Measurements from ENCODE around the gene BAX. TPM values are rescaled to one million over a fixed set of nuclear protein-coding genes. Genes with fewer than 3 reads are reported as not detected.

The BAX gene
- total RNA-seq, 1 donor from 2014 or later = 20.4 TPM

DNA sequence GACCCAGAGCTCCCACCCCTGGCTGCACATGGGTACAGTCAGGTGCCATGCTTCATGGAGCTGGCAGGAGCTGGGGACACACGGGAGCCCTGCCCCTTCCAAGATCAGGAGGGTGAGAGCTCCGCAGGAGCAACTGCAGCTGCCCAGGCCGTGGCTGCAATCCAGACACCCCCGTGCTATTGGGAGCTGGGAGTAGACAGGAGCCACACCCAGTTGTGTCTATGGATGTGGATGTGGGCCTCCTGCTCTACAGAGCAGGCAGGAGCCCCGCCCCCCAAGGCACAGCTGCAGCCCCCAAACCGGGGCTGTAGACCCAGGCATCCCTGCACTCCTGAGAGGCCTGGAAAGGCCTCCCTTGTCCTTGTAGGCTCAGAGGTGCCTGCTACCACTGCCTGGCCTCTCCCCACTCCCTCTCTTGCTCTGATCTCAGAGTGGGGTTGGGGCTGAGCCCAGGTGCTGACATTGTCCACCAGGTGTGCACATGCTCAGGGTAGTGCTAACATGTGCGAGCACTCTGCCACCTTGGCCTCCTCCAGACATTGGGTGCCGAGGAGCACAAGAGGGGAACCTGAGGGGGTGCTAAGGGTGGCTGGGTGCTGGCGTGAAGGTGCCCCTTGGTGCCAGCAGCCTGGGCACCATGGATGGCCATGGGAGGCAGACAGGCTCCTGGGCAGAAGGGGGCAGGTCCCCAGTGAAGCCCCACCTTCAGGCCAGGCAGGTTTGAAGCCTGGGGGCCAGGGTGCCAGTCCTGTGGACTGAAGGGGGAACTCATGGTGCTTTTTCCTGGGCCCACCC, 8.0 kb upstream of the BAX start:
- Histone ChIP-seq H3K27ac (ENCODE audit: low read depth, low read length) (no peak overlapping the region), H3K27me3 (ENCODE audit: control insufficient read depth in 3 of 3, insufficient read depth in 3 of 3, low read length in 3 of 3) (no peaks in the 10 kb centered on the region), H3K4me3 (ENCODE audit: low read length in 3 of 3) (no peak overlapping the region)

DNA sequence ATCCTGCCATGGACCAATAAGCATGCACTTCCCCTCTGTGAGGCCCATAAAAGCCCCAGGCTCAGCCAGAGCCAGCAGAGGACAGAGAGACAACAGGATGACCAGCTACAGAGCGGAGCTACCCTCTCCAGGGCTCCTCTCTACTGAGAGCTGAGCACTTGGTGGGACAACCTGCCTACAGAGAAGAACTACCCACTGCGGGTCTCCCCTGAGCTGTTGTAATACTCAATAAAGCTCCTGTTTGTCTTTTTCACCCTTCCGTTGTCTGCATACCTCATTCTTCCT, 7.5 kb upstream of the BAX start:
- Histone ChIP-seq H3K9ac (ENCODE audit: low read depth in 1 of 3, low read length in 3 of 3) (peak overlapping the region in 1 of 3 donors; percentile 1), H3K27me3 (ENCODE audit: control insufficient read depth in 3 of 3, insufficient read depth in 3 of 3, low read length in 3 of 3) (no peaks in the 10 kb centered on the region), H3K4me3 (ENCODE audit: low read length in 3 of 3) (no peak overlapping the region), H3K9me3 (ENCODE audit: control insufficient read depth in 3 of 3, low read length in 3 of 3) (no peaks in the 10 kb centered on the region), H3K27ac (ENCODE audit: low read depth, low read length) (no peak overlapping the region), H3K36me3 (ENCODE audit: control insufficient read depth in 3 of 3, insufficient read depth in 3 of 3, low read length in 3 of 3) (no peaks in the 10 kb centered on the region), H3K4me1 (ENCODE audit: control insufficient read depth in 3 of 3, insufficient read depth in 3 of 3, low read length in 3 of 3) (peaks cover 4 to 10% (median 4%) of the 10 kb centered on the region in 3 donors)

More for the DNA sequence above, 8.0 kb upstream of the BAX start:
- Histone ChIP-seq H3K9ac (ENCODE audit: low read depth in 1 of 3, low read length in 3 of 3) (peak overlapping the region in 1 of 3 donors; percentile 1), H3K4me1 (ENCODE audit: control insufficient read depth in 3 of 3, insufficient read depth in 3 of 3, low read length in 3 of 3) (peaks cover 4 to 10% (median 4%) of the 10 kb centered on the region in 3 donors), H3K36me3 (ENCODE audit: control insufficient read depth in 3 of 3, insufficient read depth in 3 of 3, low read length in 3 of 3) (no peaks in the 10 kb centered on the region), H3K9me3 (ENCODE audit: control insufficient read depth in 3 of 3, low read length in 3 of 3) (no peaks in the 10 kb centered on the region)

DNA sequence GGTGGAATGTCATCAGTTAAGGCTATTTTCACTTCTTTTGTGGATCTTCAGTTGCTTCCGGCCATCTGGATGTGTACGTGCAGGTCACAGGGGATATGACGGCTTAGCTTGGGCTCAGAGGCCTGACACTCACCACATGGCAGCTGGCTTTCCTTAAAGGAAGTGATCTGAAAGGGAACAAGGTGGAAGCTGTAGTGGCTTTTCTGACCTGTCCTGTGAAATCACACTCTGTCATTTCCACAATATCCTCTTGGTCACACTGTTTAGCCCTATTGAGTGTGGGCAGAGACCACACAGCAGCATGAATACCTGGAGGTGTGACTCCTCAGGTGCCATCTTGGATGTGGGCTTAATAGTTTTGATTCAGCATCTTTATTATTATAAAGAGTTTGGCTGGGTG, 4.5 kb upstream of the BAX start:
- Histone ChIP-seq H3K4me1 (ENCODE audit: control insufficient read depth in 3 of 3, insufficient read depth in 3 of 3, low read length in 3 of 3) (peaks cover 9 to 26% (median 11%) of the 10 kb centered on the region in 3 donors), H3K27ac (ENCODE audit: low read depth, low read length) (no peak overlapping the region), H3K4me3 (ENCODE audit: low read length in 3 of 3) (no peak overlapping the region), H3K9me3 (ENCODE audit: control insufficient read depth in 3 of 3, low read length in 3 of 3) (no peaks in the 10 kb centered on the region), H3K9ac (ENCODE audit: low read depth in 1 of 3, low read length in 3 of 3) (no peak overlapping the region), H3K36me3 (ENCODE audit: control insufficient read depth in 3 of 3, insufficient read depth in 3 of 3, low read length in 3 of 3) (no peaks in the 10 kb centered on the region), H3K27me3 (ENCODE audit: control insufficient read depth in 3 of 3, insufficient read depth in 3 of 3, low read length in 3 of 3) (no peaks in the 10 kb centered on the region)

DNA sequence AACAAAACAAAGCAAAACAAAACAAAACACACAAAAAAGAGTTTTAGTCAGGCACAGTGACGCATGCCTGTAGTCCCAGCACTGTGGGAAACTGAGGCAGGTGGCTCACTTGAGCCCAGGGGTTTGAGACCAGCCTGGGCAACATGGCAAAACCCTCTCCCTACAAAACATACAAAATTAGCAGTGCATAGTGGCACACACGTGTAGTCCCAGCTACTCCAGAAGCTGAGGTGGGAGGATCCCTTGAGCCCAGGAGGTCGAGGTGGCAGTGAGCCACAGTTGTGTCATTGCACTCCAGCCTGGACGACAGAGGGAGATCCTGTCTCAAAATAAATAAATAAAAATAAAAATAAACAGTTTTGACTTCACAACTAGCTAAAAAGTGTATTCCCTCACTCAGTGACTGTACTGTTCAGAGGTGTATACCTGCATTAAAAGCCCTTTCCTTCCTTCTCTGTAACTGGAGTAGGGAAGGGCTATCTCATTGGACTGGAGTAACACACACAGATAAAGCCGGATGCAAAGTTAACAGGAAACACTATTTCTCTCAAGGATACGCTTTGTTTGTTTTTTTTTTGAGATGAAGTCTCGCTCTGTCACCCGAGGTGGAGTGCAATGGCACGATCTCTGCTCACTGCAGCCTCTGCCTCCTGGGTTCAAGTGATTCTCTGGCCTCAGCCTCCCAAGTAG, 3.7 kb upstream of the BAX start:
- Histone ChIP-seq H3K36me3 (ENCODE audit: control insufficient read depth in 3 of 3, insufficient read depth in 3 of 3, low read length in 3 of 3) (no peaks in the 10 kb centered on the region), H3K4me1 (ENCODE audit: control insufficient read depth in 3 of 3, insufficient read depth in 3 of 3, low read length in 3 of 3) (peaks cover 17 to 34% (median 19%) of the 10 kb centered on the region in 3 donors), H3K27me3 (ENCODE audit: control insufficient read depth in 3 of 3, insufficient read depth in 3 of 3, low read length in 3 of 3) (no peaks in the 10 kb centered on the region), H3K4me3 (ENCODE audit: low read length in 3 of 3) (no peak overlapping the region), H3K27ac (ENCODE audit: low read depth, low read length) (no peak overlapping the region), H3K9me3 (ENCODE audit: control insufficient read depth in 3 of 3, low read length in 3 of 3) (no peaks in the 10 kb centered on the region), H3K9ac (ENCODE audit: low read depth in 1 of 3, low read length in 3 of 3) (no peak overlapping the region)

DNA sequence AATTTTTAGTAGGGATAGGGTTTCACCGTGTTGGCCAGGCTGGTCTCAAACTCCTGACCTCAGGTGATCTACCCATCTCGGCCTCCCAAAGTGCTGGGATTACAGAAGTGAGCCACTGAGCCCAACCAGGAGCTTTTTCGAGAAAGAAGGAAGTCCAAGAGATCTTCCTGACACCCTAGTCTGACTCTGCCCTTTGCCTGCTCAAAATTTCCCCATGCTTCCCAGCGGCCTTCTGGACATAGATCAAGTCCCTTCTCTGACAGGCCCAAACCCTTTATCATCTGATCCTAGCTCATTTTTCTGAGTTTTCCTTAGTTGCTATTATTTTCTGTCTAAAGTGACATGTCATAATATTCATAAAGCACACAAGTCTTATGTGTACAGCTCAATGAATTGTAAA, 1.5 kb upstream of the BAX start:
- Histone ChIP-seq H3K27ac (ENCODE audit: low read depth, low read length) (no peak overlapping the region), H3K9me3 (ENCODE audit: control insufficient read depth in 3 of 3, low read length in 3 of 3) (no peaks in the 10 kb centered on the region), H3K4me1 (ENCODE audit: control insufficient read depth in 3 of 3, insufficient read depth in 3 of 3, low read length in 3 of 3) (peaks cover 14 to 27% (median 18%) of the 10 kb centered on the region in 3 donors), H3K27me3 (ENCODE audit: control insufficient read depth in 3 of 3, insufficient read depth in 3 of 3, low read length in 3 of 3) (no peaks in the 10 kb centered on the region), H3K9ac (ENCODE audit: low read depth in 1 of 3, low read length in 3 of 3) (no peak overlapping the region), H3K4me3 (ENCODE audit: low read length in 3 of 3) (no peak overlapping the region), H3K36me3 (ENCODE audit: control insufficient read depth in 3 of 3, insufficient read depth in 3 of 3, low read length in 3 of 3) (peaks cover 0 to 5% (median 3%) of the 10 kb centered on the region in 3 donors)

DNA sequence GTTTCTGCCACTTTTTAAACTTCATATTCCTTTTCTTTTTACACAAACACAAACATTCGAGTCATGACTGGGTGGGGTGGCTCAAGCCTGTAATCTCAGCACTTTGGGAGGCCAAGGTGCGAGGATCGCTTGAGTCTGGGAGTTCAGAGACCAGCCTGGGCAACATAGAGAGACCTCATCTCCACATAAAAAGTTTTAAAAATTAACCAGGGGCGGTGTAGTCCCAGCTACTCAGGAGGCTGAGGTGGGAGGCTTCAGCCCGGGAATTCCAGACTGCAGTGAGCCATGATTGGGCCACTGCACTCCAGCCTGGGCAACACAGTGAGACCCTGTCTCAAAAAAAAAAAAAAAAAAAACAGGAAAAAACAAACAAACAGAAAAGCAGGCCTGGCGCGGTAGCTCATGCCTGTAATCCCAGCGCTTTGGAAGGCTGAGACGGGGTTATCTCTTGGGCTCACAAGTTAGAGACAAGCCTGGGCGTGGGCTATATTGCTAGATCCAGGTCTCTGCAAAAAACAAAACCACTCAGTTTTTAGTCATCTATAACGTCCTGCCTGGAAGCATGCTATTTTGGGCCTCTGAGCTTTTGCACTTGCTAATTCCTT, 583 bp upstream of the BAX start:
- H3K27ac ChIP-seq (ENCODE audit: low read depth, low read length) = peak overlapping the region; percentile 74
- H3K4me3 ChIP-seq (ENCODE audit: low read length in 3 of 3) = peak overlapping the region; percentile 76 to 89 (median 80)
- H3K27me3 ChIP-seq (ENCODE audit: control insufficient read depth in 3 of 3, insufficient read depth in 3 of 3, low read length in 3 of 3) = no peaks in the 10 kb centered on the region
- H3K9ac ChIP-seq (ENCODE audit: low read depth in 1 of 3, low read length in 3 of 3) = peak overlapping the region; percentile 57 to 75 (median 66)
- peaks cover 0 to 5% (median 3%) of the 10 kb centered on the region in 3 donors for H3K36me3 ChIP-seq (ENCODE audit: control insufficient read depth in 3 of 3, insufficient read depth in 3 of 3, low read length in 3 of 3)
- peaks cover 14 to 27% (median 18%) of the 10 kb centered on the region in 3 donors for H3K4me1 ChIP-seq (ENCODE audit: control insufficient read depth in 3 of 3, insufficient read depth in 3 of 3, low read length in 3 of 3)
- no peaks in the 10 kb centered on the region for H3K9me3 ChIP-seq (ENCODE audit: control insufficient read depth in 3 of 3, low read length in 3 of 3)

DNA sequence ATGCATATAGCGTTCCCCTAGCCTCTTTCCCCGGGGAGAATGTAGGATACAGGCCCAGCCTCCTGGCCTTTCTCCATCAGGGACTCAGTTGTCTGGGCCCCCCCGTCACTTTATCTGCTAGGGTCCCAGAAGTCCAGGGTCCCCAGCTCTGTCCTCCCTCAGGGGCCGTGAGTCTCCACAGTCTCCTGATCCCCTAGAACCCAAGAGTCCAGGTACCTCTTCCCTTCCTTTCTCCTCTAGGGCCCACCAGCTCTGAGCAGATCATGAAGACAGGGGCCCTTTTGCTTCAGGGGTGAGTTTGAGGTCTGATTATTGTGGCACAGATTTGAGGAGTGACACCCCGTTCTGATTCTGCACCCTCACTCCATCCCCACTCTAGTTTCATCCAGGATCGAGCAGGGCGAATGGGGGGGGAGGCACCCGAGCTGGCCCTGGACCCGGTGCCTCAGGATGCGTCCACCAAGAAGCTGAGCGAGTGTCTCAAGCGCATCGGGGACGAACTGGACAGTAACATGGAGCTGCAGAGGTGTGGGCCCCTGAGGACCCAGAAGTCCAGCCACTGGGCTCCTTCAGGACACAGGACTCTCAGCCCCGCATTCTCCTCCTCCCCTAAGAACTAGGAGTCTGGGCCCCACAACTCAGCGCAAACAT, 758 bp downstream of the BAX start:
- Histone ChIP-seq H3K9me3 (ENCODE audit: control insufficient read depth in 3 of 3, low read length in 3 of 3) (no peaks in the 10 kb centered on the region), H3K9ac (ENCODE audit: low read depth in 1 of 3, low read length in 3 of 3) (peak overlapping the region; percentile 89 to 93 (median 90)), H3K36me3 (ENCODE audit: control insufficient read depth in 3 of 3, insufficient read depth in 3 of 3, low read length in 3 of 3) (peaks cover 0 to 5% (median 3%) of the 10 kb centered on the region in 3 donors), H3K27me3 (ENCODE audit: control insufficient read depth in 3 of 3, insufficient read depth in 3 of 3, low read length in 3 of 3) (no peaks in the 10 kb centered on the region), H3K4me3 (ENCODE audit: low read length in 3 of 3) (peak overlapping the region; percentile 80 to 89 (median 88)), H3K4me1 (ENCODE audit: control insufficient read depth in 3 of 3, insufficient read depth in 3 of 3, low read length in 3 of 3) (peaks cover 14 to 27% (median 18%) of the 10 kb centered on the region in 3 donors), H3K27ac (ENCODE audit: low read depth, low read length) (peak overlapping the region; percentile 74)

DNA sequence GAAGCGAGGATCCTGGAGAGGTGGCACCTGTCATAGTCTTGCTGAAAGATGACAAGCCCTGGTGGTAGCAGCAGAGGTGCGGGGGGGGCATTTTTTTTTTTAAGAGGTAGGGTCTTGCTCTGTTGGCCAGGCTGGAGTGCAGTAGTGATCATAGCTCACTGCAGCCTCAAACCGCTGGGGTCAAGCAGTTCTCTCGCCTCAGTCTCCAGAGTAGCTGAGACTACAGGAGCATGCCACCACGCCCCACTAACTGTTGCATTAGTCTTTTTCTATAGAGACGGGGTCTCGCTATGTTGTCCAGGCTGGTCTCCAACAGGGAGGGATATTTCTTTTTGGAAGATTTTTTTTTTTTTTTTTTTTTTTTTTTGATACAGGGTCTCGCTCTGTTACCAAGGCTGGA, 3.3 kb downstream of the BAX start:
- Histone ChIP-seq H3K27ac (ENCODE audit: low read depth, low read length) (no peak overlapping the region), H3K4me1 (ENCODE audit: control insufficient read depth in 3 of 3, insufficient read depth in 3 of 3, low read length in 3 of 3) (peaks cover 22 to 35% (median 23%) of the 10 kb centered on the region in 3 donors), H3K27me3 (ENCODE audit: control insufficient read depth in 3 of 3, insufficient read depth in 3 of 3, low read length in 3 of 3) (no peaks in the 10 kb centered on the region), H3K9ac (ENCODE audit: low read depth in 1 of 3, low read length in 3 of 3) (no peak overlapping the region), H3K36me3 (ENCODE audit: control insufficient read depth in 3 of 3, insufficient read depth in 3 of 3, low read length in 3 of 3) (peaks cover 0 to 5% (median 3%) of the 10 kb centered on the region in 3 donors), H3K9me3 (ENCODE audit: control insufficient read depth in 3 of 3, low read length in 3 of 3) (no peaks in the 10 kb centered on the region), H3K4me3 (ENCODE audit: low read length in 3 of 3) (no peak overlapping the region)

DNA sequence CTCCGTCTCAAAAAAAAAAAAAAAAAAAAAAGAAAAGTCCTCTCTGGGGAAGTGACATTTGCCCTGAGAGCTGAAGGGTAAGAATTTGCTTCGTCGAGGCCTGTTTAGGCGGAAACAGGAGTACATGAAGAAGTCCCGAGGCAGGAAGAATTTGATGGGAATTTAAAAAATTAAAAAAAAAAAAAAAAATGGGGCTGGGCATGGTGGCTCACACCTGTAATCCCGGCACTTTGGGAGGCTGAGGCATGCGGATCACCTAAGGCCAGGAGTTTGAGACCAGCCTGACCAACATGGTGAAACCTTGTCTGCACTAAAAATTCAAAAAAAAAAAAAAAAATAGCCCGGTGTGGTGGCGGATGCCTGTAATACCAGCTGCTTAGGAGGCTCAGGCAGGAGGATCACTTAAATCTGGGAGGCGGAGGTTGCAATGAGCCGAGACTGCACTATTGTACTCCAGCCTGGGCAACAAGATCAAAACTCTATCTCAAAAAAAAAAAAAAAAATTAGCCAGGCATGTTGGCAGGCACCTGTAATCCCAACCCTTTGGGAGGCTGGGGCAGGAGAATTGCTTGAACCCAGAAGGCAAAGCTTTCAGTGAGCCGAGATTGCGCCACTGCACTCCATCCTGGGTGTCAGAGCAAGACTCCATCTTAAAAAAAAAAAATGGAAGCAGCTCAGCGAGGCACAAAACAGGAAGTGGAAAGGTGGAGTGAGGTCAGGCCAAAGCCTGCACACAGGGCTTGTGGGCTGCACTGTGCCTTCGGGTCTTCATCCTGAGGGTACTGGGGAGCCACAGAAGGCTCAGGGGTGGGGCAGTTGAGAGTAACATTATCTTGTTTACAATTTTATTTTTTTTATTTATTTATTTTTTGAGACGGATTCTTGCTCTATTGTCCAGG, 4.9 kb downstream of the BAX start:
- Histone ChIP-seq H3K4me1 (ENCODE audit: control insufficient read depth in 3 of 3, insufficient read depth in 3 of 3, low read length in 3 of 3) (peaks cover 31 to 38% (median 33%) of the 10 kb centered on the region in 3 donors), H3K36me3 (ENCODE audit: control insufficient read depth in 3 of 3, insufficient read depth in 3 of 3, low read length in 3 of 3) (peaks cover 0 to 5% (median 3%) of the 10 kb centered on the region in 3 donors), H3K27me3 (ENCODE audit: control insufficient read depth in 3 of 3, insufficient read depth in 3 of 3, low read length in 3 of 3) (no peaks in the 10 kb centered on the region), H3K9ac (ENCODE audit: low read depth in 1 of 3, low read length in 3 of 3) (no peak overlapping the region), H3K27ac (ENCODE audit: low read depth, low read length) (no peak overlapping the region), H3K9me3 (ENCODE audit: control insufficient read depth in 3 of 3, low read length in 3 of 3) (no peaks in the 10 kb centered on the region), H3K4me3 (ENCODE audit: low read length in 3 of 3) (no peak overlapping the region)
